HG02840 (cell line): ENCODE data around the gene LYRM4.

ENCODE experiments used
- ATAC-seq: cut with Tn5 transposase; IDR thresholded peaks from one replicate; pipeline ENCODE4 v1.9.1; 2021; ENCODE audit warnings: mild to moderate bottlenecking, moderate library complexity, moderate number of reproducible peaks; ENCODE audit not compliant: unreplicated experiment, low FRiP score

Gene LYRM4

GRCh38 chr6:5108068-5108467 is 152.7 kb downstream of the LYRM4 start:
- no peak for ATAC-seq

GRCh38 chr6:5107341-5107740 is 153.4 kb downstream of the LYRM4 start:
- no peak for ATAC-seq

GRCh38 chr6:5105146-5105545 is 155.6 kb downstream of the LYRM4 start:
- no peak for ATAC-seq

GRCh38 chr6:5104667-5105066 is 156.1 kb downstream of the LYRM4 start:
- ATAC-seq, result no peak

GRCh38 chr6:5103250-5103649 is 157.5 kb downstream of the LYRM4 start:
- ATAC-seq, result no peak

GRCh38 chr6:5102267-5102970 is 158.3 kb downstream of the LYRM4 start:
- ATAC-seq, result no peak

GRCh38 chr6:5100806-5101205 is 159.9 kb downstream of the LYRM4 start:
- ATAC-seq, result no peak

- no peak for ATAC-seq
Measured at GRCh38 chr6:5099537-5099936, 161.2 kb downstream of the LYRM4 start.

- ATAC-seq, result no peak
Measured at GRCh38 chr6:5098501-5099270, 162.1 kb downstream of the LYRM4 start.

GRCh38 chr6:5096482-5096881 is 164.3 kb downstream of the LYRM4 start:
- ATAC-seq, result no peak

- ATAC-seq, result no peak
Measured at GRCh38 chr6:5095236-5095635, 165.5 kb downstream of the LYRM4 start.

GRCh38 chr6:5094327-5094726 is 166.4 kb downstream of the LYRM4 start:
- no peak for ATAC-seq

GRCh38 chr6:5093231-5094015 is 167.3 kb downstream of the LYRM4 start:
- ATAC-seq, result no peak

GRCh38 chr6:5091210-5092069 is 169.3 kb downstream of the LYRM4 start:
- ATAC-seq, result no peak

- no peak for ATAC-seq
Measured at GRCh38 chr6:5090603-5091002, 170.1 kb downstream of the LYRM4 start.

GRCh38 chr6:5089481-5090438 is 171.0 kb downstream of the LYRM4 start:
- ATAC-seq, result no peak

GRCh38 chr6:5088780-5089179 is 172.0 kb downstream of the LYRM4 start:
- ATAC-seq, result no peak

GRCh38 chr6:5087389-5087788 is 173.4 kb downstream of the LYRM4 start:
- ATAC-seq, result no peak

- no peak for ATAC-seq
Measured at GRCh38 chr6:5086294-5086890, 174.4 kb downstream of the LYRM4 start.
